ENCODE results near the gene CCL4L2.
"Not testable (repeated sequence)": the region's sequence is repeated elsewhere in the genome, so short reads cannot be mapped to it uniquely, and the experiment has no call there.

DNA sequence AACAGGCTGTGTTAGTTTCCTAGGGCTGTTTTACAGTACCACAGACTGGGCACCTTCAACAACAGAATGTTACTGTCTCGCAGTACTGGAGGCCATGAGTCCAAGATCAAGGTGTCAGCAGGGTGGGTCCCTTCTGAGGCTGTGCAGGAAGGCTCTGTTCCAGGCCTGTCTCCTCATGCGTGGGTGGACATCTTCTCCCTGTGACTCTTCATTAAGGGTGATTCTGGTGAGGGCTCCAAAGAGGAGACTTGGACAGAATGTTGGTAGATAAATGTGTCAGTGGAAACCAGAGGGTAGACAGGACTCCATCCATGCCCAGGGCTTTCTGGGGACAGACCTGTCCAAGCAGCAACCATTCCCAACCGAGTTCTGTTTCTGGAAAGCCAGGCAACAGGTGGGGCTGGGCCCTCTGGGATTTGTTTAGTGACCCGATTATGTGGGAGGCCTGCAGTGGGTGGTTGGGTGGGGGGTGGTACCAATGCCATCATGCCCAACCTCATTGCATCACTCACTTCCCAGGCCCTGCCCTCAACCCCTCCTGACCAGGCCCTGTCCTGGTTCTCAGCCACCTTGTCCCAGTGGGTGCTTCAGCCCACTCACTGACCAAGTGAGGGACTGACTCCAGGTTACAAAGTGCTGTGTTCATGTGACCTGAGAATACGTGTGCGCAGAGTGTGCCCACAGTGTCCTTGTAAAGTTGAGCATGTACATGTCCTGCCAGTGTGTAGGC is 29.3 kb upstream of the CCL4L2 start:
- not testable (repeated sequence) for TF ChIP-seq POLR2AphosphoS5 (IDR thresholded peaks at IDR 0.05; ENCODE audit: low read depth, low read length); PAX5 (IDR thresholded peaks at IDR 0.05; ENCODE audit: insufficient read depth, low read length, severe bottlenecking); TAF1 (IDR thresholded peaks at IDR 0.05; ENCODE audit: low read depth, low read length); POLR2A (IDR thresholded peaks at IDR 0.05; ENCODE audit: low read depth, low read length)
